ENCODE results near the gene DPH1. TPM values are rescaled to one million over a fixed set of nuclear protein-coding genes. Genes with fewer than 3 reads are reported as not detected.

Gene DPH1
- total and polyA plus RNA-seq, 8 donors: 30.7 to 53.3 (median 46.5) TPM

DNA sequence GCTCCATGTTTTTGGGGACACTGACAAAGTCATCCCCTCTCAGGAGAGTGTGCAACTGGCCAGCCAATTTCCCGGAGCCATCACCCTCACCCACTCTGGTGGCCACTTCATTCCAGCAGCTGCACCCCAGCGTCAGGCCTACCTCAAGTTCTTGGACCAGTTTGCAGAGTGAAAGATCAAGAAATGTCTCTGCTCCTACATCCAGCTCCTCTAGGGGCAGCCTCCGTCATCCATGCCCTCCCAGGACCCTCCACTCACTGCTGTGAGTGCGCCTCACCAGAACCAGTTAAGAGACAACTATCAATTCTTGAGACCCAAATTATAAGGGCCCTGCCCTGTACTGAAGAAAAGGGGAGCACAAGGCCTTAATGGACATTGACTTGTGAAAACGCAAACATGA, 13.0 kb downstream of the DPH1 start:
- Histone ChIP-seq H3K4me3 (peak overlapping the region in 1 of 2 donors; percentile 80), H3K4me1 (peaks cover 0 to 33% of the 10 kb centered on the region in 2 donors), H3K27me3 (no peaks in the 10 kb centered on the region), H3K36me3 (peaks cover 0 to 30% of the 10 kb centered on the region in 2 donors), H3K9me3 (no peaks in the 10 kb centered on the region), H3K27ac (peak overlapping the region in 1 of 2 donors; percentile 92)
- TF ChIP-seq, protein P1, sequence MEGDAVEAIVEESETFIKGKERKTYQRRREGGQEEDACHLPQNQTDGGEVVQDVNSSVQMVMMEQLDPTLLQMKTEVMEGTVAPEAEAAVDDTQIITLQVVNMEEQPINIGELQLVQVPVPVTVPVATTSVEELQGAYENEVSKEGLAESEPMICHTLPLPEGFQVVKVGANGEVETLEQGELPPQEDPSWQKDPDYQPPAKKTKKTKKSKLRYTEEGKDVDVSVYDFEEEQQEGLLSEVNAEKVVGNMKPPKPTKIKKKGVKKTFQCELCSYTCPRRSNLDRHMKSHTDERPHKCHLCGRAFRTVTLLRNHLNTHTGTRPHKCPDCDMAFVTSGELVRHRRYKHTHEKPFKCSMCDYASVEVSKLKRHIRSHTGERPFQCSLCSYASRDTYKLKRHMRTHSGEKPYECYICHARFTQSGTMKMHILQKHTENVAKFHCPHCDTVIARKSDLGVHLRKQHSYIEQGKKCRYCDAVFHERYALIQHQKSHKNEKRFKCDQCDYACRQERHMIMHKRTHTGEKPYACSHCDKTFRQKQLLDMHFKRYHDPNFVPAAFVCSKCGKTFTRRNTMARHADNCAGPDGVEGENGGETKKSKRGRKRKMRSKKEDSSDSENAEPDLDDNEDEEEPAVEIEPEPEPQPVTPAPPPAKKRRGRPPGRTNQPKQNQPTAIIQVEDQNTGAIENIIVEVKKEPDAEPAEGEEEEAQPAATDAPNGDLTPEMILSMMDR (IDR thresholded peaks at IDR 0.05): no peak
- intact Hi-C loops (cut with DNase I): no loop called here
- ATAC-seq (no peak), DNase-seq (no peak)

DNA sequence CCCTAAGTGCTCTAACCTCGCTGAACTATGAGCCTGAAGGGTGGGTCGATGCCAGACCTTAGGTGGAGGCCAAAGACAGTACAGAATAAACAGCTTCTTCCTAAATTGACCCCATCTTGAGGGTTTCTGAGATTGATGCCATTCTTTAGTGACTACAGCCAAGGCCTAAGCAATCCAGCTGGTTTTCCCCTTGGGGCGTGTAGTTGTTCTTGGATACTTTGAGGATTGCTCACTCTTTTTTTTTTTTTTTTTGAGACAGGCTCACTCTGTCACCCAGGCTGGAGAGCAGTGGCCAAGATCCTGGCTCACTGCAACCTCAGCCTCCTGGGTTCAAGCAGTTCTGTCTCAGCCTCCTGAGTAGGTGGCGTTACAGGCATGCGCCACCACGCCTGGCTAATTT, 13.8 kb downstream of the DPH1 start:
- Histone ChIP-seq H3K4me1 (peaks cover 1 to 37% of the 10 kb centered on the region in 2 donors), H3K4me3 (no peak overlapping the region), H3K36me3 (peaks cover 0 to 25% of the 10 kb centered on the region in 2 donors), H3K27ac (peak overlapping the region in 1 of 2 donors; percentile 28), H3K9me3 (no peaks in the 10 kb centered on the region), H3K27me3 (peaks cover 0 to 8% of the 10 kb centered on the region in 2 donors)
- TF ChIP-seq, protein P1 (IDR thresholded peaks at IDR 0.05): no peak
- ATAC-seq: no peak
- intact Hi-C loops (cut with DNase I): no loop called here
- no peak for DNase-seq

DNA sequence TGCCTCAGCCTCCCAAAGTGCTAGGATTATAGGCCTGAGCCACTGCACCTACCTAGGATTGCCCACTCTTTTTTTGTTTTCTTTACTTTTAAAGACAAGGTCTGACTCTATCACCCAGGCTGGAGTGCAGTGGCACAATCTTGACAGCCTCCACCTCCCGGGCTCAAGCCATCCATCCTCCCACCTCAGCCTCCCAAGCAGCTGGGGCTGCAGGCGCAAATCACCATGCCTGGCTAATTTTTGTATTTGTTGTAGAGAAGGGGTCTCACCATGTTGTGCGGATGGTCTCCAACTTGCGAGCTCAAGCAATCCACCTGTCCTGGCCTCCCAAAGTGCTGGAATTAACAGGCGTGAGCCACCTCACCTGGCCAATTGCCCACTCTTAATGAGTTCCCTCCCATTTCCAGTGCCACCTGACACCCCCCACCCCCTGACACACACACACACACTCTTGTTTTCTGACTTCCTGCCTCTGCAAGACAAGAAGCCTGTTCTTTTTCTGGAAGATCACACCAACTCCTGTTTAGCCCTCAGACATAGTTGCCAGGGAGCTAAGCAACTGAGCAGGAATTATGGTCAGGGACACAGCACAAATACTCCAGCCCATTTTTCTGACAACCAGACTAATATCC, 14.4 kb downstream of the DPH1 start:
- intact Hi-C loops (cut with DNase I): no loop called here
- TF ChIP-seq, protein P1 (IDR thresholded peaks at IDR 0.05): no peak

DNA sequence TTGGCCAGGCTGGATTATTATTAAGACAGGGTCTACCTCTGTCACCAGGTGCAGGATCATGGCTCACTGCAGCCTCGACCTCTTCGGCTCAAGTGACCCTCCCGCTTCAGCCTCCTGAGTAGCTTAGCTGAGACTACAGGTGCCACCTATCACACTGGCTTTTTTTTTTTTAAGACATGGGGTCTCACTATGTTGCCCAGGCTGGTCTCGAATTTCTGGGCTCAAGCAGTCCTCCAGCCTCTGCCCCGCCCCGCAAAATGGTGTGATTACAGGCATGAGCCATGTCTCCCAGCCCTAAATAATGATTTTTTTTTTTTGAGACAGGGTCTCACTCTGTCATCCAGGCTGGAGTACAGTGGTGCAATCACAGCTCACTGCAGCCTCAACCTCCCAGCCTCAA, 17.6 kb downstream of the DPH1 start:
- DNase-seq (peak in 1 of 4 donors; percentile 20), ATAC-seq (no peak)
- Histone ChIP-seq H3K27me3 (peaks cover 5 to 40% of the 10 kb centered on the region in 2 donors), H3K4me3 (no peak overlapping the region), H3K4me1 (peaks cover 14 to 50% of the 10 kb centered on the region in 2 donors), H3K36me3 (peaks cover 0 to 20% of the 10 kb centered on the region in 2 donors), H3K27ac (no peak overlapping the region), H3K9me3 (no peaks in the 10 kb centered on the region)
- intact Hi-C loops (cut with DNase I): no loop called here
- TF ChIP-seq, protein P1 (IDR thresholded peaks at IDR 0.05): no peak

More for the DNA sequence above, 14.4 kb downstream of the DPH1 start:
- Histone ChIP-seq H3K4me1 (peaks cover 6 to 43% of the 10 kb centered on the region in 2 donors), H3K27me3 (peaks cover 0 to 14% of the 10 kb centered on the region in 2 donors), H3K4me3 (no peak overlapping the region), H3K9me3 (no peaks in the 10 kb centered on the region), H3K36me3 (peaks cover 0 to 25% of the 10 kb centered on the region in 2 donors), H3K27ac (peak overlapping the region in 1 of 2 donors; percentile 28)
- ATAC-seq (no peak), DNase-seq (no peak)

DNA sequence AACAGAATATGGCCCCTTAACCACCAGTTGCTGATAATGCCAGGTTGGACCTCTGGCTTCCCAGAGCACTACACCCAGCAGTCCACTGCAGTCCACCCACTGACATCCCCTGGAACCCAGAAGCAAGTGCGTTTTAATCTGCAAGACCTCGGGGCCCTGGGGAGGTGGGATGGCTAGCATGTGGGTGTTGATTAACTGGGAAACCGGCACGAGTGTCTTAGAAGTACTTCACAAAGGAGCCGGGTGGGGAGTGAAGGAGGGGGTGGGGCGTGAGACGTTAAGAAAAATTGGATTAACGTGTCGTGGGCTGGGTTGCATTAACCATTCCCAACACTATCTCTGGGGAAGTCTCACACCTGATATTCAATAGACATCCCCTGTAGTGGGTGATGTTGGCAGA, 18.9 kb downstream of the DPH1 start:
- DNase-seq (peak in 1 of 4 donors; percentile 18), ATAC-seq (no peak)
- Histone ChIP-seq H3K4me3 (peak overlapping the region in 1 of 2 donors; percentile 66), H3K4me1 (peaks cover 20 to 46% of the 10 kb centered on the region in 2 donors), H3K36me3 (peaks cover 0 to 8% of the 10 kb centered on the region in 2 donors), H3K27me3 (peaks cover 5 to 49% of the 10 kb centered on the region in 2 donors), H3K27ac (no peak overlapping the region), H3K9me3 (no peaks in the 10 kb centered on the region)
- intact Hi-C loops (cut with DNase I): no loop called here
- TF ChIP-seq, protein P1 (IDR thresholded peaks at IDR 0.05): no peak

All from left lung (tissue), 10 donors.